ENCODE data around the gene GJC1. TPM values are rescaled to one million over a fixed set of nuclear protein-coding genes. Genes with fewer than 3 reads are reported as not detected.

GJC1 gene
- polyA plus RNA-seq (2013, experiment 1 of 2) = 18.0 TPM
- polyA plus RNA-seq (2013, experiment 2 of 2) = 18.6 TPM

- H2AK5ac ChIP-seq (ENCODE audit: low read length, severe bottlenecking) = no peak within 1 kb of the TSS
- peak within 1 kb of the TSS; percentile 56 for H3K27ac ChIP-seq (ENCODE audit: low read length, poor library complexity, severe bottlenecking)
- peak within 1 kb of the TSS; percentile 93 for H2AFZ ChIP-seq (ENCODE audit: low read depth, low read length)
- H3K27me3 ChIP-seq (ENCODE audit: control insufficient read depth in 1 of 2, insufficient read depth in 1 of 2, low read length in 2 of 2) = no peaks in the 10 kb centered on the region
- peak within 1 kb of the TSS in 1 of 2 experiments; percentile 89 for H3K23ac ChIP-seq (ENCODE audit: low read length in 2 of 2)
- peak within 1 kb of the TSS; percentile 99 for H4K8ac ChIP-seq (ENCODE audit: low read length)
- peaks cover 0 to 6% of the 10 kb centered on the region in 2 experiments for H3K36me3 ChIP-seq (ENCODE audit: control insufficient read depth in 1 of 2, insufficient read depth in 2 of 2, low read depth in 1 of 2, low read length in 2 of 2)
- peak within 1 kb of the TSS; percentile 91 for H3K9ac ChIP-seq (ENCODE audit: low read length)
- H2BK120ac ChIP-seq (ENCODE audit: low read depth, low read length) = peak within 1 kb of the TSS; percentile 87
- H2BK12ac ChIP-seq (ENCODE audit: low read length in 2 of 2) = peak within 1 kb of the TSS in 1 of 2 experiments; percentile 54
- DNase-seq = peak; percentile 50
- peak within 1 kb of the TSS; percentile 97 for H3K4me2 ChIP-seq (ENCODE audit: low read length, poor library complexity, severe bottlenecking)
- H3K4me1 ChIP-seq (ENCODE audit: control insufficient read depth, insufficient read depth, low read depth, low read length) = peaks cover 2% of the 10 kb centered on the region
- H3K4ac ChIP-seq (ENCODE audit: low read depth in 1 of 2, low read length in 2 of 2) = peak within 1 kb of the TSS; percentile 71 to 93
- H3K79me1 ChIP-seq (replicated peaks; ENCODE audit: low read length, poor library complexity, severe bottlenecking) = no peaks in the 10 kb centered on the region
- peak within 1 kb of the TSS; percentile 98 for H2BK15ac ChIP-seq (ENCODE audit: low read depth, poor library complexity, severe bottlenecking)
- H3K9me3 ChIP-seq (ENCODE audit: control insufficient read depth, low read length) = no peaks in the 10 kb centered on the region
- H2BK5ac ChIP-seq (ENCODE audit: low read depth, low read length, poor library complexity, severe bottlenecking) = no peak within 1 kb of the TSS
- peak within 1 kb of the TSS; percentile 93 for H4K91ac ChIP-seq (ENCODE audit: low read length)
- peak within 1 kb of the TSS; percentile 84 to 95 for H3K4me3 ChIP-seq (ENCODE audit: insufficient read depth in 1 of 2, low read depth in 1 of 2, low read length in 2 of 2)
- 2% methylated on average over 49 of the region's 123 CpGs for WGBS
- H3K18ac ChIP-seq (ENCODE audit: low read depth in 1 of 2, low read length in 2 of 2) = peak within 1 kb of the TSS; percentile 94 to 98
- peak within 1 kb of the TSS; percentile 17 to 91 for H3K14ac ChIP-seq (ENCODE audit: low read length in 2 of 2)
Measured at GRCh38 chr17:44829523-44830358, at the start of gene GJC1. TSS of gene GJC1 (minus strand) at chr17:44830287. CDS start at chr17:44805817, 24,470 bp downstream.

- H3K4me1 ChIP-seq (ENCODE audit: control insufficient read depth, insufficient read depth, low read depth, low read length) = no peaks in the 10 kb centered on the region
- H2BK5ac ChIP-seq (ENCODE audit: low read depth, low read length, poor library complexity, severe bottlenecking) = no peak overlapping the region
- no peak overlapping the region for H3K4me2 ChIP-seq (ENCODE audit: low read length, poor library complexity, severe bottlenecking)
- peaks cover 16% of the 10 kb centered on the region for H3K79me1 ChIP-seq (replicated peaks; ENCODE audit: low read length, poor library complexity, severe bottlenecking)
- H4K8ac ChIP-seq (ENCODE audit: low read length) = no peak overlapping the region
- H2AFZ ChIP-seq (ENCODE audit: low read depth, low read length) = no peak overlapping the region
- no peak overlapping the region for H2BK15ac ChIP-seq (ENCODE audit: low read depth, poor library complexity, severe bottlenecking)
- no peak overlapping the region for H2BK120ac ChIP-seq (ENCODE audit: low read depth, low read length)
- H3K14ac ChIP-seq (ENCODE audit: low read length in 2 of 2) = no peak overlapping the region
- H3K27me3 ChIP-seq (ENCODE audit: control insufficient read depth in 1 of 2, insufficient read depth in 1 of 2, low read length in 2 of 2) = no peaks in the 10 kb centered on the region
- H3K9me3 ChIP-seq (ENCODE audit: control insufficient read depth, low read length) = no peaks in the 10 kb centered on the region
- no peak overlapping the region for H3K4ac ChIP-seq (ENCODE audit: low read depth in 1 of 2, low read length in 2 of 2)
- no peak overlapping the region for H3K23ac ChIP-seq (ENCODE audit: low read length in 2 of 2)
- no peak overlapping the region for H3K4me3 ChIP-seq (ENCODE audit: insufficient read depth in 1 of 2, low read depth in 1 of 2, low read length in 2 of 2)
- DNase-seq = no peak
- H3K18ac ChIP-seq (ENCODE audit: low read depth in 1 of 2, low read length in 2 of 2) = no peak overlapping the region
- no peak overlapping the region for H2BK12ac ChIP-seq (ENCODE audit: low read length in 2 of 2)
- 97% methylated on average over 6 of the region's 6 CpGs for WGBS
- H2AK5ac ChIP-seq (ENCODE audit: low read length, severe bottlenecking) = no peak overlapping the region
- H3K9ac ChIP-seq (ENCODE audit: low read length) = no peak overlapping the region
- H3K36me3 ChIP-seq (ENCODE audit: control insufficient read depth in 1 of 2, insufficient read depth in 2 of 2, low read depth in 1 of 2, low read length in 2 of 2) = peaks cover 51 to 85% of the 10 kb centered on the region in 2 experiments
- H4K91ac ChIP-seq (ENCODE audit: low read length) = no peak overlapping the region
- H3K27ac ChIP-seq (ENCODE audit: low read length, poor library complexity, severe bottlenecking) = no peak overlapping the region
Measured at GRCh38 chr17:44879376-44879775, 49.3 kb upstream of the GJC1 start.

GRCh38 chr17:44878627-44879221 is 48.6 kb upstream of the GJC1 start:
- no peak overlapping the region for H4K91ac ChIP-seq (ENCODE audit: low read length)
- H2BK120ac ChIP-seq (ENCODE audit: low read depth, low read length) = no peak overlapping the region
- H2BK5ac ChIP-seq (ENCODE audit: low read depth, low read length, poor library complexity, severe bottlenecking) = no peak overlapping the region
- no peak overlapping the region for H3K18ac ChIP-seq (ENCODE audit: low read depth in 1 of 2, low read length in 2 of 2)
- WGBS = 62% methylated on average over 6 of the region's 6 CpGs
- no peak overlapping the region for H3K27ac ChIP-seq (ENCODE audit: low read length, poor library complexity, severe bottlenecking)
- H2BK12ac ChIP-seq (ENCODE audit: low read length in 2 of 2) = no peak overlapping the region
- no peak overlapping the region for H2BK15ac ChIP-seq (ENCODE audit: low read depth, poor library complexity, severe bottlenecking)
- no peak overlapping the region for H3K9ac ChIP-seq (ENCODE audit: low read length)
- H3K14ac ChIP-seq (ENCODE audit: low read length in 2 of 2) = no peak overlapping the region
- no peaks in the 10 kb centered on the region for H3K27me3 ChIP-seq (ENCODE audit: control insufficient read depth in 1 of 2, insufficient read depth in 1 of 2, low read length in 2 of 2)
- no peaks in the 10 kb centered on the region for H3K9me3 ChIP-seq (ENCODE audit: control insufficient read depth, low read length)
- H3K4me3 ChIP-seq (ENCODE audit: insufficient read depth in 1 of 2, low read depth in 1 of 2, low read length in 2 of 2) = no peak overlapping the region
- no peak overlapping the region for H3K4me2 ChIP-seq (ENCODE audit: low read length, poor library complexity, severe bottlenecking)
- H3K4me1 ChIP-seq (ENCODE audit: control insufficient read depth, insufficient read depth, low read depth, low read length) = no peaks in the 10 kb centered on the region
- no peak overlapping the region for H3K4ac ChIP-seq (ENCODE audit: low read depth in 1 of 2, low read length in 2 of 2)
- no peak overlapping the region for H3K23ac ChIP-seq (ENCODE audit: low read length in 2 of 2)
- H2AK5ac ChIP-seq (ENCODE audit: low read length, severe bottlenecking) = no peak overlapping the region
- no peak overlapping the region for H4K8ac ChIP-seq (ENCODE audit: low read length)
- peak; percentile 52 for DNase-seq
- peaks cover 19% of the 10 kb centered on the region for H3K79me1 ChIP-seq (replicated peaks; ENCODE audit: low read length, poor library complexity, severe bottlenecking)
- peaks cover 51 to 84% of the 10 kb centered on the region in 2 experiments for H3K36me3 ChIP-seq (ENCODE audit: control insufficient read depth in 1 of 2, insufficient read depth in 2 of 2, low read depth in 1 of 2, low read length in 2 of 2)
- H2AFZ ChIP-seq (ENCODE audit: low read depth, low read length) = no peak overlapping the region

GRCh38 chr17:44877121-44877520 is 47.0 kb upstream of the GJC1 start:
- H3K23ac ChIP-seq (ENCODE audit: low read length in 2 of 2) = no peak overlapping the region
- H3K9ac ChIP-seq (ENCODE audit: low read length) = no peak overlapping the region
- no peak overlapping the region for H2AK5ac ChIP-seq (ENCODE audit: low read length, severe bottlenecking)
- no peak overlapping the region for H2AFZ ChIP-seq (ENCODE audit: low read depth, low read length)
- no peak overlapping the region for H3K4me3 ChIP-seq (ENCODE audit: insufficient read depth in 1 of 2, low read depth in 1 of 2, low read length in 2 of 2)
- no peak overlapping the region for H4K91ac ChIP-seq (ENCODE audit: low read length)
- H3K4ac ChIP-seq (ENCODE audit: low read depth in 1 of 2, low read length in 2 of 2) = no peak overlapping the region
- H2BK120ac ChIP-seq (ENCODE audit: low read depth, low read length) = no peak overlapping the region
- H3K79me1 ChIP-seq (replicated peaks; ENCODE audit: low read length, poor library complexity, severe bottlenecking) = peaks cover 16% of the 10 kb centered on the region
- H3K9me3 ChIP-seq (ENCODE audit: control insufficient read depth, low read length) = no peaks in the 10 kb centered on the region
- H3K4me1 ChIP-seq (ENCODE audit: control insufficient read depth, insufficient read depth, low read depth, low read length) = peaks cover 3% of the 10 kb centered on the region
- H4K8ac ChIP-seq (ENCODE audit: low read length) = no peak overlapping the region
- peaks cover 52 to 82% of the 10 kb centered on the region in 2 experiments for H3K36me3 ChIP-seq (ENCODE audit: control insufficient read depth in 1 of 2, insufficient read depth in 2 of 2, low read depth in 1 of 2, low read length in 2 of 2)
- H2BK5ac ChIP-seq (ENCODE audit: low read depth, low read length, poor library complexity, severe bottlenecking) = no peak overlapping the region
- H2BK15ac ChIP-seq (ENCODE audit: low read depth, poor library complexity, severe bottlenecking) = no peak overlapping the region
- WGBS = 98% methylated on average over 5 of the region's 5 CpGs
- no peak overlapping the region for H3K27ac ChIP-seq (ENCODE audit: low read length, poor library complexity, severe bottlenecking)
- H3K4me2 ChIP-seq (ENCODE audit: low read length, poor library complexity, severe bottlenecking) = no peak overlapping the region
- no peak overlapping the region for H3K18ac ChIP-seq (ENCODE audit: low read depth in 1 of 2, low read length in 2 of 2)
- DNase-seq = no peak
- H3K27me3 ChIP-seq (ENCODE audit: control insufficient read depth in 1 of 2, insufficient read depth in 1 of 2, low read length in 2 of 2) = no peaks in the 10 kb centered on the region
- H3K14ac ChIP-seq (ENCODE audit: low read length in 2 of 2) = no peak overlapping the region
- no peak overlapping the region for H2BK12ac ChIP-seq (ENCODE audit: low read length in 2 of 2)
